Heart right ventricle (tissue), 16 donors: Measurements from ENCODE around the gene CCNG1. TPM values are rescaled to one million over a fixed set of nuclear protein-coding genes. Genes with fewer than 3 reads are reported as not detected.

ENCODE experiments used
- ATAC-seq, 8 donors: fragments of 200-7000 bp; cut with Tn5 transposase; one replicate each; pipeline ENCODE4 v1.9.1; 2020; ENCODE audit warnings: mild to moderate bottlenecking in 8 of 8, moderate library complexity in 8 of 8, moderate number of reproducible peaks in 1 of 8
- DNase-seq, 2 donors: peaks; one replicate each; pipeline ENCODE4 v3.0.0-alpha.2; 2020
- H3K27ac ChIP-seq, 10 donors: fragments of 200-600 bp; sonication (generic) in 2 of 10; one replicate each; pipeline versions ENCODE4 v1.5.0 to v1.8.0; 2020 to 2022; ENCODE audit warnings: mild to moderate bottlenecking in 3 of 10
- H3K27me3 ChIP-seq, 7 donors: fragments of 200-600 bp; one replicate each; pipeline ENCODE4 v1.8.0; 2021 to 2022; ENCODE audit warnings: mild to moderate bottlenecking in 2 of 7
- H3K36me3 ChIP-seq, 9 donors: fragments of 200-600 bp; sonication (generic) in 1 of 9; one replicate each; pipeline versions ENCODE4 v1.5.0 to v1.8.0; 2020 to 2022; ENCODE audit warnings: mild to moderate bottlenecking in 2 of 9
- H3K4me1 ChIP-seq, 9 donors: fragments of 200-600 bp; sonication (generic) in 1 of 9; one replicate each; pipeline versions ENCODE4 v1.5.0 to v1.8.0; 2020 to 2022; ENCODE audit warnings: mild to moderate bottlenecking in 4 of 9
- H3K4me3 ChIP-seq, 10 donors: fragments of 200-600 bp; sonication (generic) in 2 of 10; one replicate each; pipeline versions ENCODE4 v1.5.0 to v1.8.0; 2020 to 2022; ENCODE audit warnings: mild to moderate bottlenecking in 7 of 10, moderate library complexity in 2 of 10
- H3K9me3 ChIP-seq, 11 donors: fragments of 200-600 bp in 10 of 11; sonication (generic) in 2 of 11; one replicate each; pipeline versions ENCODE4 v1.5.0 to v1.8.0; 2013 to 2022; ENCODE audit warnings: mild to moderate bottlenecking in 2 of 11, control low read depth in 1 of 11, moderate library complexity in 1 of 11
- WGBS, 2 donors: extraction: QIAGEN DNeasy Blood & Tissue Kit; methylation state at CpG; one replicate each; pipeline ENCODE4 v1.1.7; 2013; ENCODE audit warnings: inconsistent platforms in 1 of 2; 5-methylcytosine and 5-hydroxymethylcytosine counted together
- intact Hi-C, 10 donors: fragments of 100-400 bp; cut with DNase I; formaldehyde crosslinking; loops; one replicate each; pipeline versions ENCODE4 v1.11.1 to v1.14.2; 2022
- polyA plus RNA-seq, 2 donors: library from polyadenylated mRNA; stranded (reverse); fragments of 200-250 nt; gene quantifications; one replicate each; pipeline ENCODE4 v1.2.3, GENCODE V29; 2013
- total RNA-seq, 10 donors: library from RNA; stranded (reverse); fragmentation: NEBNext Ultra II Directional in 3 of 10; extraction: Animal tissue kit (Norgen Biotek cat#: 25700) in 3 of 10; gene quantifications; one replicate each; pipeline versions ENCODE4 v1.2.1 to v1.2.4, GENCODE V29; 2021 to 2023
- TF ChIP-seq, protein P1 (sequence below), 9 donors: fragments of 200-600 bp; sonication (generic) in 2 of 9; IDR thresholded peaks; one replicate each; pipeline versions ENCODE4 v1.5.0 to v1.8.0; 2021 to 2022; ENCODE audit warnings: antibody characterized with exemption in 9 of 9, mild to moderate bottlenecking in 5 of 9, moderate library complexity in 1 of 9
- donor health status: Arrhythmogenic right ventricular cardiomyopathy.
- donor health status: ischemic (EF 13 %, LVEDD 7.1; RV severe dilation, severe dysfunction).
- donor health status: healthy with polysubstance abuse.
- donor health status: DM: no; HTN: yes; CAD: no.
- donor health status: DM: no; HTN: no; CAD: no.
- donor health status: ischemic (EF 25% LVEDD 6.9; RV normal size, moderate dysfunction).
- donor health status: ischemic (EF 25% LVEDD 5.7; RV mildly dilated, moderate dysfunction).
- donor health status: healthy.
- donor health status: DM: yes; HTN: yes; CAD: no.
- donor health status: Ischemic cardiomyopathy.
- donor health status: ischemic (EF 35%, LVEDD 5.7; RV mildly dilated, moderate dysfunction).
- donor health status: nonischemic (EF 11% LVEDD 7.7; RV severe dilation, severe dysfunction).
- donor health status: DM: yes; HTN: yes; CAD: no.
- donor health status: PGD.
- donor health status: ischemic (EF 29% LVEDD 5.4; RV normal size, mild dysfunction).
- donor health status: nonischemic (EF 23%, LVEDD 6.1; RV moderate dilation, normal function).

The CCNG1 gene
- total and polyA plus RNA-seq, 12 donors, result 37.0 to 137 (median 66.1) TPM

DNA sequence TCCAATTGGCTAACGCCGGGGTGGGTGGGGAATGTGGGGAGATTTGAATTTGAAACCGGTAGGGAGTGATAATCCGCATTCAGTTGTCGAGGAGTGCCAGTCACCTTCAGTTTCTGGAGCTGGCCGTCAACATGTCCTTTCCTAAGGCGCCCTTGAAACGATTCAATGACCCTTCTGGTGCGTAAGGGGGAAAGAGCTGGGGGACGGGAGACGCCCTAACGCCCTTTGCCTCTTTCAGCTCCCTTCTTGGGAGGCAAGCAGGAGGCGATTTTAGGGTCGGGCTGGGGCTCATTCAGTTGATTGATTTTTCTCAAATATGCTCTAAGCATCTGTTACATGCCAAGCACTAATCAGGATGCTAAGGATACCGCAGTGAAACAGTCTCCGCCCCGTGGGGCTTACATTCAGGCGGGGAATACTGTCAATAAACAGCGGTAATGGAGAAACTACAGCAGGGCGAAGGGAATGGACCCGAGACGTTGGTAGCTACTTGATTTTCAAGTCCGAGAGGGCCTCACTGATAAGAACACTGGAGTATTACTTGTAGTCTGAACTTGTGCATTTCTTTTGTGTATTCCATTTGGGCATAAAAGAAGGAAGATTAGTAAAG lies 23.3 kb downstream of the CCNG1 start, which contains the start of gene HMMR:
TSS of gene HMMR (plus strand) at position 71 of the 610 bp plus-strand sequence. CDS start at position 132, 61 bp downstream.
- peak within 1 kb of the TSS; percentile 89 to 99 (median 94) for H3K27ac ChIP-seq
- no peak for ATAC-seq
- no peaks in the 10 kb centered on the region for H3K27me3 ChIP-seq
- no peaks in the 10 kb centered on the region for H3K9me3 ChIP-seq
- WGBS, 2 donors, result 0 to 1% methylated on average over 23 of the region's 23 CpGs
- peaks cover 0 to 12% (median 6%) of the 10 kb centered on the region in 9 donors for H3K36me3 ChIP-seq
- TF ChIP-seq, protein P1, sequence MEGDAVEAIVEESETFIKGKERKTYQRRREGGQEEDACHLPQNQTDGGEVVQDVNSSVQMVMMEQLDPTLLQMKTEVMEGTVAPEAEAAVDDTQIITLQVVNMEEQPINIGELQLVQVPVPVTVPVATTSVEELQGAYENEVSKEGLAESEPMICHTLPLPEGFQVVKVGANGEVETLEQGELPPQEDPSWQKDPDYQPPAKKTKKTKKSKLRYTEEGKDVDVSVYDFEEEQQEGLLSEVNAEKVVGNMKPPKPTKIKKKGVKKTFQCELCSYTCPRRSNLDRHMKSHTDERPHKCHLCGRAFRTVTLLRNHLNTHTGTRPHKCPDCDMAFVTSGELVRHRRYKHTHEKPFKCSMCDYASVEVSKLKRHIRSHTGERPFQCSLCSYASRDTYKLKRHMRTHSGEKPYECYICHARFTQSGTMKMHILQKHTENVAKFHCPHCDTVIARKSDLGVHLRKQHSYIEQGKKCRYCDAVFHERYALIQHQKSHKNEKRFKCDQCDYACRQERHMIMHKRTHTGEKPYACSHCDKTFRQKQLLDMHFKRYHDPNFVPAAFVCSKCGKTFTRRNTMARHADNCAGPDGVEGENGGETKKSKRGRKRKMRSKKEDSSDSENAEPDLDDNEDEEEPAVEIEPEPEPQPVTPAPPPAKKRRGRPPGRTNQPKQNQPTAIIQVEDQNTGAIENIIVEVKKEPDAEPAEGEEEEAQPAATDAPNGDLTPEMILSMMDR (IDR thresholded peaks at IDR 0.05), result no peak
- intact Hi-C loops, result loop anchor here in 7 of 10 donors (1.0 to 5.0 kb wide), 6 partner anchors 23 to 47 kb away; partner anchors contain the start of genes MAT2B (in 5 of the 7) and CCNG1 (in 1 of the 7)
- DNase-seq, result no peak
- H3K4me3 ChIP-seq, result peak within 1 kb of the TSS; percentile 64 to 98 (median 81)
- peaks cover 6 to 37% (median 30%) of the 10 kb centered on the region in 9 donors for H3K4me1 ChIP-seq

DNA sequence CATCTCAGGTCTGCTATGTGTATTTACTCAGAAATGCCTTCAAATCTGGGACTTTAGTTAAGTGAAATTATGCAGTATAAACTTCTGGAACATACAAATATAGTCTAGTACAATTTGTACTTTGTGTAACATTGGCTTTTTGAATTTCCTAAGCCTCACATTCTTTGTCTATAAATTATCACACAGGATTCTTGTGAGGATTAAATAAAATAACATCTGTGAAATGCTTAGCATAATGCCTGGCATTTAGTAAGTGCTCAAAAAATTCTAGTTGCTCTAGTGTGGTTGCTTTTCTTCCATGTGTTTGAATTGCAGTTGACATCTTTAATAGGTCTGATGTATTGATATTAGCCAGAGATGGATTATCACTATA lies 25.7 kb downstream of the CCNG1 start:
- Histone ChIP-seq H3K9me3 (no peaks in the 10 kb centered on the region), H3K4me1 (peaks cover 6 to 35% (median 28%) of the 10 kb centered on the region in 9 donors), H3K27ac (no peak overlapping the region), H3K27me3 (no peaks in the 10 kb centered on the region), H3K4me3 (no peak overlapping the region), H3K36me3 (peaks cover 0 to 5% (median 0%) of the 10 kb centered on the region in 9 donors)
- DNase-seq (no peak), ATAC-seq (no peak)
- TF ChIP-seq, protein P1 (IDR thresholded peaks at IDR 0.05), result no peak
- intact Hi-C loops, result loop anchor here in 2 of 10 donors (5.0 kb wide), 2 partner anchors 39 to 44 kb away; partner anchors contain the start of gene MAT2B (in 1 of the 2)

DNA sequence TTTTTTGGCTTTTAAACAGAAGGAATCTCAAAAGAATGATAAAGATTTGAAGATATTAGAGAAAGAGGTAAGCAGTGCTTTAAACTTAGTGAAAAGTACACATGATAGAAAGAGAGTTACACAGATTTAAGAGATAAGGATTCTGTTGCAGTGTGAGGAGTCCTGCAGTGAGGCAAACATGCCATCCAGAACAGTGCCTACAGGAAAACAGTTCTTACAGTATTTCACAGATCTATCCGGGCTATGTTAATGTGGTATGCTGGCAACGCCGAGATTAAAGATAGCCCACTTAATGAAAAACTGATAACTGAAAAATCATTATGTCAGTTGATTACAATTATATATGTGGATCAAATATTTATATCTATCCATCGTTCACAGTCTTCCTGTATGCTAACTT lies 30.3 kb downstream of the CCNG1 start:
- intact Hi-C loops, result no loop called here
- WGBS, 2 donors, result 57 to 70% methylated on average over 4 of the region's 4 CpGs
- peaks cover 0 to 43% (median 0%) of the 10 kb centered on the region in 9 donors for H3K36me3 ChIP-seq
- DNase-seq, result no peak
- H3K4me3 ChIP-seq, result no peak overlapping the region
- no peak for ATAC-seq
- H3K27ac ChIP-seq, result no peak overlapping the region
- peaks cover 0 to 1% (median 0%) of the 10 kb centered on the region in 9 donors for H3K4me1 ChIP-seq
- no peaks in the 10 kb centered on the region for H3K9me3 ChIP-seq
- TF ChIP-seq, protein P1 (IDR thresholded peaks at IDR 0.05), result no peak
- H3K27me3 ChIP-seq, result no peaks in the 10 kb centered on the region

DNA sequence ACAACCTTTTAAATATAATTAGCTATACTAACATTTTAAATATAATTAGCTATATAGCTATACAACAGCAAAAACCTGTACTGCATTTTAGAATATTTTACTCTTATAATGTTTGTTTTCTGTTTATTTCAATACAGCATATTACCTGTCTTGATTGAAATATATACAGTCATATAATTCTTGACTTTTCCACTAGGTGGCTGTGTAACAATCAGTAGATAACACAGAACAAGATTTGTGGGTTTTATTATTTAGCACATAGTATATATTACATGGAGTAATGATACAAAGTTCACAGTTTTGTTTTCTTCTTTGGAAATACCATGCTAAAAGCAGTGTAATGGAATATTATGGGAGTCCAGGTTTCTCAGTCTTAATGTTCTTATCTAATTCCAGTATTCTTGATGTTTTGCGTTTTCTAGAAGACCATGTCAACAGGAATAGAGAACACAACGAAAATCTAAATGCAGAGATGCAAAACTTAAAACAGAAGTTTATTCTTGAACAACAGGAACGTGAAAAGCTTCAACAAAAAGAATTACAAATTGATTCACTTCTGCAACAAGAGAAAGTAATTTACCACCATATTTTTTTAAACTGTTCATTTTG lies 36.3 kb downstream of the CCNG1 start:
- Histone ChIP-seq H3K27ac (no peak overlapping the region), H3K9me3 (no peaks in the 10 kb centered on the region), H3K4me1 (no peaks in the 10 kb centered on the region), H3K27me3 (no peaks in the 10 kb centered on the region), H3K4me3 (no peak overlapping the region), H3K36me3 (peaks cover 0 to 77% (median 0%) of the 10 kb centered on the region in 9 donors)
- TF ChIP-seq, protein P1 (IDR thresholded peaks at IDR 0.05), result peak in 5 of 9 donors; percentile 19 to 59 (median 44)
- WGBS, 2 donors, result 93 to 95% methylated on average over 3 of the region's 3 CpGs
- DNase-seq (no peak), ATAC-seq (no peak)
- intact Hi-C loops, result no loop called here
